ENCODE measurements around the gene ZNF175. TPM values are rescaled to one million over a fixed set of nuclear protein-coding genes. Genes with fewer than 3 reads are reported as not detected.

ZNF175 gene
- polyA plus RNA-seq, 2 of the 4 experiments (the other 2 are of a cell fraction) = 3.3 to 6.4 TPM

GRCh38 chr19:51521781-51522180 lies 49.3 kb upstream of the ZNF175 start:
- 0% methylated on average over 2 of the region's 2 CpGs for WGBS (ENCODE audit: missing lambda C conversion rate)
- H3K4me1 ChIP-seq = no peaks in the 10 kb centered on the region
- TF ChIP-seq RARB (CRISPR knock-in tag; IDR thresholded peaks at IDR 0.05) (no peak), ZNF302 (CRISPR knock-in tag; IDR thresholded peaks at IDR 0.05) (no peak), USF2 (IDR thresholded peaks at IDR 0.05) (no peak), FOXS1 (CRISPR knock-in tag; IDR thresholded peaks at IDR 0.05) (no peak), CTCF (IDR thresholded peaks at IDR 0.05) (no peak), BCL3 (IDR thresholded peaks at IDR 0.05) (no peak), BHLHE40 (IDR thresholded peaks at IDR 0.05; ENCODE audit: low read depth, low read length) (no peak), EHF (CRISPR knock-in tag; IDR thresholded peaks at IDR 0.05) (no peak)
- DNase-seq (ENCODE audit: low read depth in 1 of 2, low spot score in 1 of 2) (no peak), ATAC-seq (no peak), FAIRE-seq (no peak)
- peaks cover 13% of the 10 kb centered on the region; the same call in 2 of the 3 replicates for H3K9me3 ChIP-seq
- H3K4me3 ChIP-seq = no peak overlapping the region
- no peak overlapping the region for H3K27ac ChIP-seq
- ChIA-PET POLR2A (no interaction called here), CTCF (interaction anchor here (0.6 to 1.7 kb wide), 3 partner anchors 95 to 184 kb away, joined by 3 to 6 read pairs (median 3); no protein-coding TSS in a partner anchor)
- no peak overlapping the region for H3K4me2 ChIP-seq

GRCh38 chr19:51524666-51525264 lies 46.3 kb upstream of the ZNF175 start:
- Histone ChIP-seq H3K9me3 (peaks cover 5% of the 10 kb centered on the region; the same call in 1 of the 3 replicates), H3K4me3 (no peak overlapping the region), H3K4me2 (no peak overlapping the region), H3K4me1 (no peaks in the 10 kb centered on the region), H3K27ac (no peak overlapping the region)
- ATAC-seq = no peak
- ChIA-PET POLR2A (no interaction called here), CTCF (interaction anchor here (0.7 to 3.7 kb wide), 3 partner anchors 10 to 37 kb away, joined by 3 to 24 read pairs (median 5); no protein-coding TSS in a partner anchor)
- 12% methylated on average over 7 of the region's 8 CpGs for WGBS (ENCODE audit: missing lambda C conversion rate)
- FAIRE-seq = no peak
- DNase-seq (ENCODE audit: low read depth in 1 of 2, low spot score in 1 of 2) = no peak
- TF ChIP-seq MAFK (IDR thresholded peaks at IDR 0.05; ENCODE audit: partially characterized antibody) (no peak), FOXS1 (CRISPR knock-in tag; IDR thresholded peaks at IDR 0.05) (no peak), HES2 (IDR thresholded peaks at IDR 0.05) (no peak), EHF (CRISPR knock-in tag; IDR thresholded peaks at IDR 0.05) (no peak), RFX5 (IDR thresholded peaks at IDR 0.05) (no peak), HOXA7 (CRISPR knock-in tag; IDR thresholded peaks at IDR 0.05) (no peak), EHMT2 (IDR thresholded peaks at IDR 0.05; ENCODE audit: low read depth) (no peak), TFCP2L1 (CRISPR knock-in tag; IDR thresholded peaks at IDR 0.05) (no peak), HOXB5 (CRISPR knock-in tag; IDR thresholded peaks at IDR 0.05) (no peak), MAZ (IDR thresholded peaks at IDR 0.05; ENCODE audit: borderline replicate concordance, low read depth, low read length) (no peak), KDM1A (IDR thresholded peaks at IDR 0.05; ENCODE audit: low read depth) (no peak), NFE2L2 (conservative IDR thresholded peaks at IDR 0.05; ENCODE audit: low read length) (no peak), ATOH8 (CRISPR knock-in tag; IDR thresholded peaks at IDR 0.05; ENCODE audit: low read depth) (no peak), CBX8 (IDR thresholded peaks at IDR 0.05) (no peak), REST (IDR thresholded peaks at IDR 0.05) (no peak)

Data from A549 (cell line).